DMS 273 (cell line): ENCODE data around the gene GGA1.
A peak's percentile ranks its signal among the peaks of the same experiment; 100 is the strongest.

Source experiments
- DNase-seq: peaks from one replicate; lab custom pipeline; 2025; ENCODE audit not compliant: unreplicated experiment; lab: John Stamatoyannopoulos, UW

Gene GGA1

GRCh38 chr22:37608477-37609239 is at the start of gene GGA1:
TSS of gene GGA1 (plus strand) at chr22:37608834. CDS start at chr22:37608861, 27 bp downstream.
- peak; percentile 98 for DNase-seq

DNA sequence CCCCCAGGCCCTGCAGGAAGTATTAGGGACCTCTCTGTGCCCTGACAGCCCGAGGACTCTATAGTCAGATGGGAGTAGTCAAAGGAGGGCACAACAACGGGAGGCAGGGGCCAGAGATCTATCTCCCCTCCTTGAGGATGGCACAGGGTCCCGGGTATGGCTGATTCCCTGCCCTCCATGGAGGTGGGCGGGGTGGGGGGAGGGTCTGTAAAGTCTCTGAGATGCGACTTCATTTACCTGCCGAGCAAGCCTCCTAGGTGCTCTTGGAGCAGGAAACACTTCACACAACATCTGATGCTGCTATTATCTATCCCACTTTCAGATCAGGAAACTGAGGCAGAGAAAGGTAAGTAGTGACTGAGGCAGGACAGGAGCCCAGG is 49.1 kb upstream of the GGA1 start:
- no peak for DNase-seq

GRCh38 chr22:37559901-37560607 is 48.6 kb upstream of the GGA1 start, which contains the start of gene CDC42EP1:
TSS of gene CDC42EP1 (plus strand) at chr22:37560480. CDS start at chr22:37566350, 5,870 bp downstream.
- peak; percentile 69 for DNase-seq

- DNase-seq, result peak; percentile 47
Measured at GRCh38 chr22:37560608-37561211, 47.9 kb upstream of the GGA1 start.

GRCh38 chr22:37561212-37562048 is 47.2 kb upstream of the GGA1 start:
- DNase-seq, result peak; percentile 91

DNA sequence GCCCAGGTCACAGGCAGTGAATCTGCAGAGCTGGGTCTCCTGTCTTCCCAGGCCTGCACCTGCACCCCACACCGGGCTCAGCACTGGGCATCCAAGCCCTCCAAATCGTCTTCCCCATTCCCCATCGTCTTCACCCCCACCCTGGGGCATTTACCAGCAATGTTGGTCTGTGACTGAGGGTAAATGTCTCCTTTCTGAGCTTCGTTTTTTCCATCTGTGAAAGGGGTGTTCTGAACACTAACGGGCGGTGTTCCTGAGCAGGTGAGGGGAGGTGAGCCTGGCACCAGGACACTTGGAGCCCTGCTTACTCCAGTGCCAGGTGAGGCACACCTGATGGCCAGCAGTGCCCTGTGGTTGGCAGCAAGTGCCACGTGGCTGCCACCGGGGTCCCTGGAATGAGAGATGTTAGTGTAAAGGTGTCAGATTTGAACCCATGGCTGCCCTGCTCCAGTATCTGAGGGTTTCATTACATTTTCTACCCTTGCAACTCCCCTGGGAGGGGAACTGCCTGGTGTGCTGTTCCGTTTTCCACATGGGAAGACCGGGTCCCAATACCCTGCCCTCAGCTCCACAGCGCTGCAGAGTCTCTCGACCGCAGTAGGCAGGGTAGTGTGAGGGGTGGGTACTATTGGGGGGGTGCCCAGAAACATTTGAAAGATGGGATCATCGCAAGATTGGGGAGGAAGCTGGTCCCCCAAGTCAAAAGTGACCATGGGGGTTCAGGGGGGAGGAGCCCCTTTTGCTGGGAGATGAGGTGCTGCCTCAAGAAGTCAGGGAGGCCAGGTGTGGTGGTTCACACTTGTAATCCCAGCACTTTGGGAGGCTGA is 46.4 kb upstream of the GGA1 start:
- DNase-seq, result no peak

DNA sequence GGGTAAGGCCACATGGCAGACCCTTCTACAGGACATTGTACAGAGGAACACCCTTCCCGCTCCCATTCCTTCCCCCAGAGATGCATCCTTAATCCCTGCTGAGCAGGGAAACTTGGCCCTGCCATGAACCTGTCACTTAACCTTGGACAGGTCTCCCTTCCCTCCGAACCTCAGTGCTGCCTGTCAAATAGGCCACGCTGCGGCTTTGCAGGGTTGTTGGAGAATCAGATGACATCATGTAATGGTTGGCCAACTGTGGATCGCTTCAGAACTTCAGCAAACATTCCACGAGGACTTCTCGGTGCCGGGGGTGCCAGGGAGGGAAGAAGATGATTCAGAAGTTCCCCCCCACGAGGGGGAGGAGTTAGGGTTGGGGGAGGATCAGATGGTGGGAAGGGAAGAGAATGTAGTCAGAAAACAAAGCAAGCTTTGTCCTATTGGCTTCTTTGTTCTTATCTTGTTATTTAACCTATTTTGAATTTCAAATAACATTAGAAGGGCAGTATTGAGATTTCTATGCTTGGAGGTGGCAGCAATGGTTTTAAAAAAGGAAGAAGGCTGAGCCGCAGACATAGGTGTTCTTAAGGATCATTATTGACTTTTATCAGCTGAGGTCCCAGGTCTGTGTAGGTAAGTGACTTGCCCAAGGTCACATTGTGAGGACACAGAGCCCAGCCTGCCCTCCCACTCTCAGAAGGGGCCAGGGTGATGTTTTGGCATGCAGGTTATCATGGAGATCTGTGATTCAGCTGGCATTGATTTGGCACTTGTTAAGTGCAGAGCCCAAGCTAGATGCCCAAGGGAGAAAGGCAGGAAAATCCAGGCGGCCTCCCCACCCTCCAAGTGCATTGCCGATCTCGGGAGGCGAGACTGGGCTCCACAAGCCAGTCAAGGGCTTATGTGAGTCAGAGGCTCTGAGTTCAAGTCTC is 45.2 kb upstream of the GGA1 start:
- no peak for DNase-seq

DNA sequence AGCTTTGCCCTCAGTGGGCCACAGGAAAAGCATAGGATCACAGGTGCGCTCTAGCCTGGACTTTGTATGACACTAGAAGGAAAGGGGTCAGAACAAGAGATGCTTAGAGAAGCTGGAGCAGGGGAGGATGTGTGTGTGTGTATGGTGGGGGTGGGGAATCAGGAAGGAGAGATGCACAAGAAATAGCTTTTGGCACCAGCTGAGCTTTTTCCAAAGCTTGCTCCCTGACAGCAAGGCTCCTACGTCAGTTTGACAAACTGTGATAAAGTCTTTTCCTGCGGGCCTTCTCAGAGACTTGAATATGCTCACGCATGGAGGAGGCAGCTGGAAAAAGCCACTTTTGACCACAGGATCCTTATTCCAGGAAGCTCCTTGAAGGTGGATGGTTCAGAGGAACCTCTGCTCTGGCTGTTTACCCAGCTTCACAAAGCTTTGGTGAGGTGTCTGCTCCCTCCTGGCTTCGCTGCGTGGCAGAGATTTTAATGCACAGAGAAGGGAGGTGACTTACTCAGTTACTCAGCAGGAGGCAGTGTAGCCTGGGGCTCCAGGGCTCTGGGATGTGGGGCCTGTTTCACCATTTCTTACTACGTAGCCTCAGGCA is 44.4 kb upstream of the GGA1 start:
- no peak for DNase-seq

- DNase-seq, result no peak
Measured at GRCh38 chr22:37565830-37566229, 42.8 kb upstream of the GGA1 start.

GRCh38 chr22:37566329-37566837 is 42.3 kb upstream of the GGA1 start:
- no peak for DNase-seq

GRCh38 chr22:37566903-37567798 is 41.5 kb upstream of the GGA1 start:
- DNase-seq, result peak; percentile 77

DNA sequence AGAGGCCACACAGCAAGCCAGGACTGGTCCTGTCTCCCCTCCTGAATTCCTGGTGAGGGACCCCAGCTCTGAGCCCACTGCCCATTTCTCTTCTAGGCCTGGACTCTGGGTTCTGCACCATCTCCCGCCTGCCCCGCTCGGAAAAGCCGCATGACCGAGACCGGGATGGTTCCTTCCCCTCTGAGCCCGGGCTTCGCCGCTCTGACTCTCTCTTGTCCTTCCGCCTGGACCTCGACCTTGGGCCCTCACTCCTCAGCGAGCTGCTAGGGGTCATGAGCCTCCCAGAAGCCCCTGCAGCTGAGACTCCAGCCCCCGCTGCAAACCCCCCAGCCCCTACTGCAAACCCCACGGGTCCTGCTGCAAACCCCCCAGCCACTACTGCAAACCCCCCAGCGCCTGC is 40.6 kb upstream of the GGA1 start:
- no peak for DNase-seq

DNA sequence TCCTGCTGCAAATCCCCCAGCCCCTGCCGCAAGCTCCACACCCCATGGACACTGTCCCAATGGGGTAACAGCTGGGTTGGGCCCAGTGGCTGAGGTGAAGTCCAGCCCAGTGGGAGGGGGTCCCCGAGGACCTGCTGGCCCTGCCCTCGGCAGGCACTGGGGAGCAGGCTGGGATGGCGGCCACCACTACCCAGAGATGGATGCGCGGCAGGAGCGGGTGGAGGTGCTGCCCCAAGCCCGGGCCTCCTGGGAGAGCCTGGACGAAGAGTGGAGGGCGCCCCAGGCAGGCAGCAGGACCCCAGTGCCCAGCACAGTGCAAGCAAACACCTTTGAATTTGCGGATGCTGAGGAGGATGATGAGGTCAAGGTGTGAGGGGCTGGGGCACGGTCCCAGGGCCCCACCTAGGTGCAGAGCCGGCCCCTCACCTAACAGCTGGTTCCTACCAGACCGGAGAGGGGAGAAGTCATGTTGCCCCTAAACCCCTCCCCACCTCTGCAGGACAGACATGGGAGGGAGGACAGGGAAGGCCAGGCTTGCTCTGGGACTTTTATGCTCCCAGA is 40.1 kb upstream of the GGA1 start:
- no peak for DNase-seq

GRCh38 chr22:37569009-37569920 is 39.4 kb upstream of the GGA1 start:
- DNase-seq, result no peak

DNA sequence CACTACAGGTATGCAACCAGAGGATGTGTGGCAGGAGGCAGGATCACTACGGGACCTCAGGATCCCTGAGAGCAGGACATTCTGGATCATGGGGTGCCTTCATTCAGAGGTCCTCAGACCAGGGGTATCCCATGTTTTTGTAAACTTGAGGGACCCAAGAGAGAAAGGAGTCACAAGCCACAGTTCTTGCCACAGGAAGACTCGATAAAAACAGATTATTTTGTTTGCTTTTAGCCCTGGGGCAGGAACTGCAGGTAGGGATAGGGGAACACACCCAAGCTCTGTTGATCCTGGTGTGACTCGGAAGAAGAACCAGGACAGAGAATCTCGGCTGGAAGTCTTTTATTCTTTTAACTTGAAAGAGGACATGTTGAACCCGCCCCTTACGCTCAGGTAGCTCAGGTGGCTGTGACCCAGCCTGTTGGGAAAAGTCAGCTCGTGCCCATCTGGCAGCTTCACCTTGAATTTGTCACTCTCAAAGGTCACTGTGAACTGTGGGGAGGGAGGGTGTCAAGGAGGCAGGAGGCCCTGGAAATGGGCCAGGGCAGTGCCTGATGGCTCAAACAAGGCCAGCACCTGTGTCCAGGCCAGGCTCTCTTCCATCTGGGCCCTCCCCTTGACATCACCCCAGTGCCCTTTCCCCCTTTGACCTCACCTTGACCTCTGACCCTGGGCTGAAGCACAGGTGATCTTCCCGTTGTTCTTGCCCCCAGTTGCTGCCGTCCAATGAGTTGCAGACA is 38.5 kb upstream of the GGA1 start:
- no peak for DNase-seq

DNA sequence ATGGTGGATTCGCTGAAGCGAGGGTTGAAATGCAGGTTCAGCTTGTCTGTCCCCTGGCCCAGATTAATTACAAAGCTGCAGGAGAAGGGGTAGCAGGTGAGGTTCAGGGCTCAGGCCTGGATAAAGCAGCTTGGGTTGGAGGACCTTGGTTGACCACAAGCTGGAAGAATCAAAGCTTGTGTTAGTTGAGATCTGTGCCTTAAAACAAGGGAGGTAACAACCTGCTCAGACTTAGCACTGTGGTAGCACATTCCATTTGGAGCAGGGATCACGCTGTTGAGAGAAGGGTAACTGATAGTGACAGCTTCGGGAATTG is 38.0 kb upstream of the GGA1 start:
- no peak for DNase-seq
